ENCODE measurements around the gene ABCC1.

ABCC1 gene

DNA sequence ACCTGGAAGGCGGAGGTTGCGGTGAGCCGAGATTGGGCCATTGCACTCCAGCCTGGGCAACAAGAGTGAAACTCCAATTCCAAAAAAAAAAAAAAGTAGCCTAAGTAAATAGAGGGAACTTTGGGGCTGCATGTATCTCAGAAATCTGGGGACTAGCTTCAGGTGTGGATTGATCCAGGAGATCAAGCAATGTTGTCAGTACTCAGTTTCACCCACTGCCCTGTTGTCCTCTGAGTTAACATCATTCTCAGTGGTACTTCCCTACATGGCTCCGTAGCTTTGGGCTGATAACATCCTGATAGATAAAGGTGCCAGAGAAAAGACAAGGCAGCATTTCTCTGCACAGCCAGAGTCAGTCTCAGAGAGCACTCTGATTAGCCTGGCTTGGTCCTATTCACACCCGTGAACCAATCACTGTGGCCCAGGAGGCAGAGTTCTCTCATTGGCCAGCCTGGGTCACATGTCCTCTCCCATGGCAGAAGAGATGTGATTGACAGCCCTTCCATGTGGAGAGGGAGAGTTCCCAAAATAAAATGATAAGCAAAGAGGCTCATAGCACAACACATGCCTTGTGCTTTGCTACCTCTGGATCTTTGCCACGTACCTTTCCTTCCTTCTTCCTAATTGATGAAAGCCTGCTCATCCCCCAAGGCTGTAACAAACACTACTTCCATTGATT lies 99.6 kb downstream of the ABCC1 start:
- no peak for DNase-seq (ENCODE audit: low read depth)

GRCh38 chr16:16050106-16050505 lies 100.7 kb downstream of the ABCC1 start:
- no peak for DNase-seq (ENCODE audit: low read depth)

DNA sequence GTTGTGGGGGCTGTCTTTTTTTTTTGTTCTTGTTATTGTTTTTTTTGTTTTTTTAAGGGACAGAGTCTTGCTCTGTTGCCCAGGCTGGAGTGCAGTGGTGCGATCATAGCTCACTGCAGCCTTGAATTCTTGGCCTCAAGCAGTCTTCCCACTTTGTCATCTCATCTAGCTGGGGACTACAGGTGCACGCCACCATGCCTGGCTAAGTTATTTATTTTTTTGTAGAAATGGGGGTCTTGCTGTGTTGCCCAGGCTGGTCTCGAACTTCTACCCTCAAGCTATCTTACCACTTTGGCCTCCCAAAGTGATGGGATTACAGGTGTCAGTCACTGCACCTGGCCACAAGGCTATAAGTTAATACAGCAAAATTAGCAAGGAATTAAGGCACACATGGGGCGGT lies 101.7 kb downstream of the ABCC1 start:
- DNase-seq (ENCODE audit: low read depth): no peak

- DNase-seq (ENCODE audit: low read depth): no peak
Measured at GRCh38 chr16:16052916-16053315, 103.5 kb downstream of the ABCC1 start.

DNA sequence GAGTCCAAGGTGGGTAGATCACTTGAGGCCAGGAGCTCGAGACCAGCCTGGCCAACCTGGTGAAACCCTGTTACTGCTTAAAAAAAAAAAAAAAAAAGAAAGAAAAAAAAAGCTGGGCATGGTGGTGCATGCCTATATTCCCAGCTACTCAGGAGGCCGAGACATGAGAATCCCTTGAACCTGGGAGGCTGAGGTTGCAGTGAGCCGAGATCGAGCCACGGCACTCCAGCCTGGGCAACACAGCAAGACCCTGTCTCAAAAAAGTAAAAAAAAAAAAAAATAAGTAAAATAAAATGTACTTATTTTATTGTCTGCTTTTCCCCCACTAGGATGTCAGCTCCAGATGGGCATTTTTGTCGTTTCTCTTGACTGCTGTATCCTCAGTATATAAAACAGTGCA lies 107.7 kb downstream of the ABCC1 start:
- no peak for DNase-seq (ENCODE audit: low read depth)

- no peak for DNase-seq (ENCODE audit: low read depth)
Measured at GRCh38 chr16:16059160-16059559, 109.7 kb downstream of the ABCC1 start.

GRCh38 chr16:16059895-16060590 lies 110.6 kb downstream of the ABCC1 start:
- no peak for DNase-seq (ENCODE audit: low read depth)

GRCh38 chr16:16062023-16062937 lies 112.9 kb downstream of the ABCC1 start:
- DNase-seq (ENCODE audit: low read depth): no peak

DNA sequence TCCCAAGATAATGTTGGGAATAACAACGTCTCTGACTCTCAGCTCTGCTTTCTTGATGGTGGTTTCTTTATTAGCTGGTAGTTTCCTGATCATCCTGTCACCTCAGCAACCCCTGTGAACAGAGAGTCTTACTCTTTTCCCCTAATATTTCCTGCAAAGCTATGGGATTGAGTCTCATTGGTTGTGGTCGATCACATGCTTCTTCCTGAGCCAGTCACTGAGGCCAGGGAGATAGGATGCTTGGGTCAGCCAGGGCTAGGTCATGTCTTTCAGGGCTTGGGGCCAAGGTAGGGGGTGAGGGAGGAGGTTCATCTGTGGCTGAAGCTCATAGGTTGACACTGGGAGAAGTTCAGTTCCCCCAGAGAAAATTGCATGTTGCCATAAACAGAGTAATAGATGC lies 114.3 kb downstream of the ABCC1 start:
- no peak for DNase-seq (ENCODE audit: low read depth)

DNA sequence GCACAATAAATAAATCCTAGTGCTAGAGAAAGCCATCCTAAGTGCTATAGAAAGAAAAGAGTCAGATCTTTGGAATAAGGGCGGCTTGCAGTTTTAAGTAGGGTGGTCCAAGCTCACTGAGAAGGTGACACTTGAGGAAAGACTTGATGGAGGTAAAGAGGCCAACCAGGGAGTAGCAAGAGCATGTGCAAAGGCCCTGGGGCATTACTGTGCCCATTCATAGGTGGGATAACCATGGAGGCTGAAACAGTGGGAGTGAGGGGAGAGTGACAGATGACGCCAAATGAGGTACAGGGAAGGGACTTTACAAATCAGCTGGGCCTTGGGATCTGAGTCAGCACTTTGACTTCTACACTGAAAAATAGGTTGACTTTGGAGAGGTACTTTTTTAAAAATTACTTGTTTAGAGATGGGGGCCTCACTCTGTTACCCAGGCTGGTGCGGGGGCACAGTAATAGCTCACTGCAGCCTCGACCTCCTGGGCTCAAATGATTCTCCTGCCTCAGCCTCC lies 115.5 kb downstream of the ABCC1 start:
- DNase-seq (ENCODE audit: low read depth): no peak

DNA sequence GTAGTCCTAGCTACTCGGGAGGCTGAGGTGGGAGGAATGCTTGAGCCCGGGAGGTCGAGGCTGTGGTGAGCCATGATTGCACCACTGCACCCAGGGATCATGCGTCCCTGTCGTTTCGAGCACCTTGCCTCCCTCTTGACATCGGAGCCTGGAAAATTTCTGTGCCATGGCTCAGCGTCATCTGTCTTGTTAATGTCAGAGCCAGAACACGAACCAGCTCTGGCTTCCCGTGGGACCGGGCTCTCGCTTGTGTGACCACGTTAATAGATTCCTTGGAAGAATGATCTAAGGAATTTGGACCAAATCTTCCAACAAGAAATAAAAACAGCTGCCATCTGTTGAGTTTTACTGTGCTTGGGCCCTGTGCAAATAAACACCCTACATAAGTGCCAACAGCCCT lies 117.7 kb downstream of the ABCC1 start:
- no peak for DNase-seq (ENCODE audit: low read depth)

DNA sequence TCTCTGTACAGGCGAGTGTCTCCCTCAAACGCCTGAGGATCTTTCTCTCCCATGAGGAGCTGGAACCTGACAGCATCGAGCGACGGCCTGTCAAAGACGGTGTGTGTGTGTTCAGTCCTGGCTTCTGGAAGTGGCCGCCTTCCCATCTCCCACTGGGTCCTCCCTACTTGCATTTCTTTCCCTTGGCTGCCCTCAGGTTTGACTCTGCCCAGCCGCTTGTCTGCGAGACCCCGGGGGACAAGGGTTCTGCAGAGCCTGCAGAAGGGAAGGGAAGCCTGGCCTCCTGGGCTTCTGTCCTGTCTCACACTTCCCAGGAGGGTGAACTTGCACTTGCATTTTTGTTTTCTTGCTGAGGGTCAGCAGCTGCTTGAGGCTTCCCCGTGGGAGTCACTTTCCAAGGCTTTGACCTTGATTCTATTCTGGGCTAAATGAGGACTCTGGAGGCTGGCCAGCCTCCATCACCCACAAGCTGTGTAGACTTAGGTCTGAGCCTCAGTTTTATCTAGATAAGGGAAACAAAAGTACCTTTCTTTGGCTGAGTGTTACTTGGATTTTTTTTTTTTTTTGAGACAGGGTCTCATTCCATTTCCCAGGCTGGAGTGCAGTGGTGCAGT lies 122.3 kb downstream of the ABCC1 start:
- DNase-seq (ENCODE audit: low read depth): no peak

DNA sequence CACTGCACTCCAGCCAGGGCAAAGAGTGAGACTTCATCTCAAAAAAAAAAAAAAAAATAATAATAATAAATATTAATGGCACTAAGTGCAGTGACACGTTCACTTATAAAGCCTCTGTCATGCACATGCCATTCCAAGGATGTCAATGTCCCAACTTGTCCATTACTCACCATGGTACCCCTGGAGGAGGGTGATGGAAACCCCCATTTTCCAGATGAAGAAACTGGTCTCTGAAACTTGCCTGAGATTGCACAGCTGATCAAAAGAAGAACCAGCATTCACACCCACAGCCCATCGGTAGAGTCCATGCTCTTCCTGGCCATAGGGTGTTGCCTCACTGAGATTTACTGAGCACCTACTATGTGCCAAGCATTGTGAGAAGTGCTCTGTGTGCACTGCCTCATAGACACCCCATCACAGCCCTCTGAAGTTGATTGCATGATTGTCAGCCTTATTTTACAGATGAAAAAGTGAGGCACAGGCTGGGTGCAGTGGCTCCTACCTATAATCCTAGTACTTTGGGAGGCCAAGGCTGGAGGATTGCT lies 123.7 kb downstream of the ABCC1 start:
- no peak for DNase-seq (ENCODE audit: low read depth)

GRCh38 chr16:16073891-16074881 lies 124.8 kb downstream of the ABCC1 start:
- peak; percentile 91 for DNase-seq (ENCODE audit: low read depth)

- DNase-seq (ENCODE audit: low read depth): no peak
Measured at GRCh38 chr16:16075488-16076422, 126.3 kb downstream of the ABCC1 start.

DNA sequence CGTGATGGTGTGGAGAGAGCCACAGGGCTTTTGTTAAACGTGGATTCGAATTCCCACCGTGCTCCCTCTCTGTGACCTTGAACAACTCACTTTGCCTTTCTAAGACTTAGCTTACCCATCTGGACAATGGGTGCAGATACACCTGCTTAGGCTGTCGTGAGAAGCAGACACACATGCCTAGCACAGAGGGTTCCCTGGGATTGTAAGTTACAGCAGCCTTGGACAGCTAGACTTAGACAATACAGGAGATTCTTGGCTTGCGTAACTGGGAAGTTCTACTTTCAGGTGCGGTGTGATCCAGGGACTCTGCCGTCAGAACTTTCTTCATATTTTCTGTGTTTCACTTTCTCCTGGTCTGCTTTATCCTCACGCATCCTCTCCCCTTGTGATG lies 127.0 kb downstream of the ABCC1 start:
- no peak for DNase-seq (ENCODE audit: low read depth)

DNA sequence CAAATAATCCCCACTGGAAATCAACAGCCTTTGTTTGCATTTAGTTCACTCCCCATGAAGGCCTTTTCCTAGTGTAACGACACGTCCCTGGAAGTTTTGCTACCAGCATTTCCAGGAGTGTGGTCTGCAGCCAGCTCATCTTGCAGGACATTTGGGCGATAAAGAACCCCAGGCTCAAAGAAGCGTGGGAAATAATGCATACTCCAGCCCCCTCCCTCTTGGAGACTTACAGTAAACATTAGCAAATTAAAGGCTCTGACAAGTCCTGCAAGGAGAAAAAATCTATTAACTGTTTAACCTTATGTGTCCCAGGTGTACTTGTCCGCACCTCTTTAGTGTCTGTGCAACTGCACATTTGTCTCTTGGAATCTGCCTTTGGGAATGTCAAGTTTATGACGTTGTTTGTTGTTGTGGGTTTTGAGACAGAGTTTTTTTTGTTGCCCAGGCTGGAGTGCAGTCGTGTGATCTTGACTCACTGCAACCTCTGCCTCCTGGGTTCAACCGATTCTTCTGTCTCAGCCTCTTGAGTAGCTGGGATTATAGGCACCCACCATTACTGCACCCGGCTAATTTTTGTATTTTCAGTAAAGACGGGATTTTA lies 131.1 kb downstream of the ABCC1 start:
- no peak for DNase-seq (ENCODE audit: low read depth)

DNA sequence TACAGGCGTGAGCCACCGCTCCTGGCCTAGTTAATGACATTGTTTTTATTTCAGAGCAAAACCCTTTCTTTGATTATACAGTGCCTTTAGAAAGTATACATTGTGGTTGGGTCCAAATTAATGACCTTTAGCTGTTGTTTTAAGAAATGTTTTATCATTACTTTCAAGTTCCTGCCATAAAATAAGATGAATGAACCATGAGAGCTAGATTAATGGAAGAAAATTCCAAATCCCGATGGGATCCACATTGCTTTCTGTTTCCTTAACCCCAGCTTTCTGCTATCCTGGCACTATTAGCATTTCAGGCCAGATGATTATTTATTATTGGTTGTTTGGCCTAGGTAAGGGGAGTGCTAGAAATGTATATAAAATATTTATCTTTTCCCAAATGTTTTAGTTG lies 131.7 kb downstream of the ABCC1 start:
- no peak for DNase-seq (ENCODE audit: low read depth)

GRCh38 chr16:16082255-16082654 lies 132.8 kb downstream of the ABCC1 start:
- DNase-seq (ENCODE audit: low read depth): no peak
